Measurements from ENCODE around the gene FMO1.

DNA sequence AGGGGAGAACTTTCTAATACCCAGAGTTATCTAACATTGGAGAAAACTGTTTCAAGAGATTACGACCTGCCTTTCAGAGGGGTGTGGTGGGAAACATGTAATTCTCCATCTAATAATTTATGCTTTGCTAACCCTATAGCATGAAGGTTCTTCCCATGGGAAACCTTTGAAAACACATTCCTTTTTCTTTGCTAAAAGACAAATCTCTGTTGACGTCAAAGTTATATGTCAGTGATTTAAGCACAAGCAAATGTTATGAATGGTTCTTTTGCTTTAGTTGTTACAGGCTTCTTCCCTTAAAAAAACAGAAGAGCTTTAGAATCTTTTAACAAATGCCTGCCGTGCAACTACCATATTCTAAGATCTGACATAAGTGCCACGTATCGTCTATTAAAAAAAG, 44.0 kb upstream of the FMO1 start:
- TF ChIP-seq, protein P1, sequence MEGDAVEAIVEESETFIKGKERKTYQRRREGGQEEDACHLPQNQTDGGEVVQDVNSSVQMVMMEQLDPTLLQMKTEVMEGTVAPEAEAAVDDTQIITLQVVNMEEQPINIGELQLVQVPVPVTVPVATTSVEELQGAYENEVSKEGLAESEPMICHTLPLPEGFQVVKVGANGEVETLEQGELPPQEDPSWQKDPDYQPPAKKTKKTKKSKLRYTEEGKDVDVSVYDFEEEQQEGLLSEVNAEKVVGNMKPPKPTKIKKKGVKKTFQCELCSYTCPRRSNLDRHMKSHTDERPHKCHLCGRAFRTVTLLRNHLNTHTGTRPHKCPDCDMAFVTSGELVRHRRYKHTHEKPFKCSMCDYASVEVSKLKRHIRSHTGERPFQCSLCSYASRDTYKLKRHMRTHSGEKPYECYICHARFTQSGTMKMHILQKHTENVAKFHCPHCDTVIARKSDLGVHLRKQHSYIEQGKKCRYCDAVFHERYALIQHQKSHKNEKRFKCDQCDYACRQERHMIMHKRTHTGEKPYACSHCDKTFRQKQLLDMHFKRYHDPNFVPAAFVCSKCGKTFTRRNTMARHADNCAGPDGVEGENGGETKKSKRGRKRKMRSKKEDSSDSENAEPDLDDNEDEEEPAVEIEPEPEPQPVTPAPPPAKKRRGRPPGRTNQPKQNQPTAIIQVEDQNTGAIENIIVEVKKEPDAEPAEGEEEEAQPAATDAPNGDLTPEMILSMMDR (conservative IDR thresholded peaks at IDR 0.05 in 1 of 2, IDR thresholded peaks at IDR 0.05 in 1 of 2; ENCODE audit: low read depth in 1 of 2, low read length in 2 of 2), result no peak
- TF ChIP-seq EZH2 (IDR thresholded peaks at IDR 0.05; ENCODE audit: low read length, missing control alignments), result no peak

Measured in fibroblast of lung (primary cell).